GOT3 (cell line): ENCODE data around the gene SERPINE2.
"Not testable (repeated sequence)": the region's sequence is repeated elsewhere in the genome, so short reads cannot be mapped to it uniquely, and the experiment has no call there.

Experiments used
- DNase-seq: peaks from one replicate; lab custom pipeline; 2025; ENCODE audit warnings: mixed read lengths; lab: John Stamatoyannopoulos, UW

SERPINE2 gene

DNA sequence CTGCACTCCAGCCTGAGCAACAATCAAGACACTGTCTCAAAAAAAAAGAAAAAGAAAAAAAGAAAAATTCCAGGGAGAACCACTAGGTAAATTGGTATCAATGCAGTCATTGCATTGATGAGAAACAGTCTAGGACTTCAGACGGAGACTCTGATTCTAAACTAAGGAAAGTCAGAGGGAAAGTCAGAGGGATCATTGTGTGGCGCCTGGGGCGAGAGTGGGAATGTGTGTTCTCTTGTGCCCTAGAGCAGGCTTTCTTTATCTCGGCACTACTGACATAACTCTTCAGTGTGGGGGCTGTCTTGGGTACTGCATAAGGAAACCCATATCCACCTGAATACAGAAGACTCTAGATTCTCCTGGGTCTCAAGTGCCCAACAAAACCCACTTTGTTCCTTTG, 24.8 kb downstream of the SERPINE2 start:
- DNase-seq = no peak

DNA sequence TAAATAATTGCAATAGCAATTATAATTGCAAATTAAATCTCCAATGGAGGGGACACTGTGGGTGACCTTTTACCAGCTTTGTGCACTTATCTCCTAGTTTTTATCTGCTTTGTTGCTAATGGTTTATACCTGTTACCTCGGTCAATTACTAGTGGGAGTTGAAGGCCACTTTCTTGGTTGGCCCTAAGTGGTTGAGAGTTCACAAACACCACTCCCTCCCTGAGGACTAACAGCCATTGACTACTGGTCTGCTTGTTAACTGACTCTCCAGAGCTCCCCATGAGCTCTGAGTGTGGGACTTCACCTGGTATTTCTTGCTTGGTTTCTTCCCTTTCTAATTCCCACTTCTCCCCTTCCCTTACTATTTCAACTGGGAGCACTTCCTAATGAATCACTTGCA, 27.2 kb downstream of the SERPINE2 start:
- no peak for DNase-seq

DNA sequence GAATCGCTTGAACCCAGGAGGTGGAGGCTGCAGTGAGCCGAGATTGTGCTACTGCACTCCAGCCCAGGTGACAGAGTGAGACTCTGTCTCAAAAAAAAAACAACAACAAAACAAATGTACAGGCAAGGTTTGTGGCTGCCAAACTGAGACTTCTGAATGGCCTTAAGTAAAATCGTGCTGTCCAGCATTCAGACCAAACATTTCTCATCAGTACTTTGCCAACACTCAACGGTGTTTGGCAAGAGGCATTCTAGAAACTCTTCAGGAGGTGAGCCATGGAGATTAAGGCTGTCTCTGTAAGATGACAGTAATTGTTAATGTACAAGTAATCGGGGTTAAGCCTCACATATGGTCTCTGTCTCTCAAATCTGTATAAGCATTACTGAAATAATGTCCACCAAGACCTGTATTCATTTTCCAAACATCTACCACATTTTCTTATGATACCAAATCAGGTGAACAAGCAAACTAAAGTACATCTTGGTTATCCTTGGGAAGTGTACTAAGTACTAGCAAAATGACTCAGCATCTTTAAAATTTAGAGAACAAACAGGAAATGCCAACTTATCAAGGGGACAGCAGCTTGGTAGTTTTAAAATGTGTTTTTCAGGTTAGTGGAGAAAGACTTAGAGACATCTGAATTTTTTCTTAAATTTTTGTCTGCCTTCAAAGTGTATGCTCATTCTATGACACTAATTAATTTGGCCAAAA, 29.3 kb downstream of the SERPINE2 start:
- no peak for DNase-seq

DNA sequence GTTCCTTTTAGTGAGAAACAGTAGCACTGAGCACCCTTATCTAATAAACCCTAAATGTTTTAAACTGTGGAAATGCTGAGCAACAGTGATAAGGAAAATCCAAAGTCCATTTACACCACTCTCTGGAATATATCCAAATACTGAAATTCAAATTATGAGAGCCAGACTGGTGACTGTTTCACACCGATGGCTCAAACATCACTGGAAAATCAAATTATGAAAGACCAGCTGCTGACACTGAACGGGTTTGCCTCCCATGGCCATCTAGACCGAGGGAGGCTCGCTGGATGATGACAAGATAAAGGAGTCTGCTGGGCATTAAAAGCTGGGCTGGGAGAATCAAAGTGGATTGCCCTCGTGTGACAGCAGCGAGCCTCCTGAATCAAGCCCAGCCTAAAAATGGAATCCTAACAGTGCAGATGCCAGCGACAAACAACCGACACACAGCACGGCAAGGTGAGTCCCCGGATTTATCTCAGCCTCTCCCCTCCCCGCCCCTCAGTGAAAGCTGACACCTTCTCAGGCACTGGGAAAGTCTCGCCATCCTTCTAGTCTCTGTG, 30.3 kb downstream of the SERPINE2 start:
- DNase-seq = no peak

DNA sequence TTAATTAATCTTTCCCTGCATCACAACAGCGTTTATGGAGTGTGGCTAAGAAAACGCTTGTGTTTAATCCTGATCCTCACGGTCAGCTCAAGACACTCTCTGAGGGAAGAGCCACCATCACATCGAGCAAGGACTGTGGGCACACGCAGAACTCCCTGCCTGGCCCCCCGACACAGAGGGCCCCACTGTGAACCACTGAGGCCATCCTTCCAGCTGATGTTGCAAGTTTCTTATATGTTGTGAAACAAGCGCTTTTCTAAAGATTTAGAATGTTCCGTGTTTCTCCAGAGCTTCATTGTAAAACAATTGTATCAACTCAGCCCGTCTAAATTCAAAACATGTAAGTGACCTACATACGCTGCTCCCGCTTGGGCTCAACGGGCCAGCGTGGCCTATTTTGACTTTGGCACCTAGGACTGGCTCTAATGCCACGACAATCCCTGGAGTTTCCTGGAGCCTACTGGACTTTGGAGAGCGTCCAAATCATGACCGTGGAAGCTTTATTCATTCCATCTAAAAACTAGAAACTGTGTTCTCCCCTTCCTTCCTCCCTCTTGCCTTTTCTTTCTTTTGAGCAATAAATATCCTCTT, 34.9 kb downstream of the SERPINE2 start:
- no peak for DNase-seq

DNA sequence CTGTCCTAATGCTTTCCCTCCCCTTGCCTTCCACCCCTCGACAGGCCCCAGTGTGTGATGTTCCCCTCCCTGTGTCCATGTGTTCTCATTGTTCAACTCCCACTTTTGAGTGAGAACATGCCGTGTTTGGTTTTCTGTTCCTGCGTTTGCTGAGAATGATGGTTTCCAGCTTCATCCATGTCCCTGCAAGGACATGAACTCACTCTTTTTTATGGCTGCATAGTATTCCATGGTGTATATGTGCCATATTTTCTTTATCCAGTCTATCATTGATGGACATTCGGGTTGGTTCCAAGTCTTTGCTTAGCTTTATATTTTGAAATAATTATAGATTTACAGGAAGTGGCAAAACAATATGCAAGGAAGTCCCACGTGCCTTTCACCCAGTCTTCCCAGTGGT, 38.4 kb downstream of the SERPINE2 start:
- DNase-seq = not testable (repeated sequence)

DNA sequence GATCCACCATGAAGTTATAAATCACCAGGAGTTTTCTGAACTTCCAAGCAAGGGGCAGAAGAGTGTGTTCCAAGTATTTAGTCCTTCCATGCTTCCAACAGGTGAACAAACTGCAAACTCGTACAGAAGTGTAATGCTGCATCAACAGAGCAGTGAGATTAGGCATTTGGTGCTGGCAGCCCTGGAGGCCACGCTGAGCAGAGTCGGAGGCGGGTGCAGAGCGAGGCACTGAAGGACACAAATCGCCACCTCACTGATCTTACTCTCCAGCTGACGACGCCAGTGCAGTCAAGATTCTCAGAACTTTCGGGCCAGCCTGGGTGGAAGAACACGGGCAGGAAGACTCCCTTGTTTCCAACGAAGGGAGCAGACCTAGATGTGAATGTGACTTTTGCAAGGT, 39.2 kb downstream of the SERPINE2 start:
- no peak for DNase-seq

DNA sequence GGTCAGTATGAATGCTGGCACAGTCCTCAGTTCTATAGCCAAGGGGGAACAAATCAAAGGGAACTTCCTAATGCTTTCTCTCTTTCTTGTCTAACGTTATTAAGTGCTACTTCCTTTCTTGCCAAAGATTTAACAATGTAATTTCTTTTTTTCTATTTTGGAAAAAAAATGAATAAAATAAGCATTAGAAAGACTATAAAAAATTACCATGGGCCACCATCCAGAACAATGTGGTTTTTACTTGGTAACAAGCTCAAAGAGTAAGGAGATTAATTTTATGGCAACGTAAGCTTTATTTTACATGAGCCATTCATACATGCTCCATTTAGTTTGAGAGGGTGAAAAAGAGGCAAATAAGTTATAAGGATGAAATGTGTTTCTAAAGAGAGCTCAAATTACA, 40.1 kb downstream of the SERPINE2 start:
- DNase-seq = no peak

DNA sequence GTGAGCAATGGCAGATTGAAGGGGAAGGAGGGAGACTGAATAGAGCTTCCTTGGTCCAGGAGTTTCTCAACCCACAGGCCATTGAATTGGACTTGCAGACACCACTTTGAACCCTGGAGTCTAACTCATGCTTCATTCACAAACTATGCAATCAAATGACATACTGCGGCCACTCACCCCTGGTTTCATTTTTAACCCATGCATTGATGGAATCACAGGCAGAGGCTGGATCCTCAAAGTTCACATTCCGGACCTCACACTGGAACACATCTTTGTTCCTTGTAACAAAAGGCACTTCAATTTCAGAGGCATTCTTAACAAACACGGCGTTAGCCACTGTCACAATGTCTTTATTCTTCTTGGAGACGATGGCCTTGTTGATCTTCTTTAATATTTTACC, 41.1 kb downstream of the SERPINE2 start:
- no peak for DNase-seq

DNA sequence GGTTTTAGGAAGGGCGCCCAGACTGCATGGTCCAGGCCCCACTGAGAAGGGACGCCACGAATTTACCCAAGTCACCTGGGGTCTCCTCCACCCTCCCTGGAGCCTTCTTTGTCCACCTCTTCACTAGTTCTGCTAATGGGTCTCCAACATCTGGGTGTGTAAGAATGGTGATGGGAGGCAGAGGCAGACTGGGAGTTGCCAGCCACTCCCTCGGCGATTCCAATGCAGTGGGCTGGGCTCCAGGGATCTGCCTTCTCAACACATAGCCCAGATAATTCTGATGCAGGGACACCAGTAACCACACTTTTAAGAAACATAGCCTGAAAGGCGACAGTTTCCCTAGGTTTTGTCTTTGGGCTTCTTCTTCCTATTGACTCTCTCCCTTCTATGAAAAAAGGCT, 42.7 kb downstream of the SERPINE2 start:
- no peak for DNase-seq

DNA sequence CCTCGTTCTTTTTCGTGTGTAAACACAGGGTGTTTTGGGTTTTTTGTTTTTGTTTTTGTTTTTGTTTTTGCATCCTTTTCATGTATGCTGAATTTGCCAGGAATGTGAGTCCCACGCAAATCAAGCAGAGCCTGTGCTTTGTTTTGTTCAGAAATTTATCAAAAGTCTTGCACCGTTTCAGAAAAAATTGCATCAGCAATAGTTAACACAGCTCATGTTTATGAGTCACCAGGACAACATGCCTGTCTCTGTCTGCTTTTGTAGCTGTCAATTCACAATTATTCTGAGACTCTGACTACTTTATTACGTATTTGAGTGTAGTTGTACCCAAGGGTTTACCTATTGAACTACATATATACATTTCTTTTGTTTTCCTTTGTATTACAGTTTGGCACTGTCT, 43.5 kb downstream of the SERPINE2 start:
- DNase-seq = no peak

DNA sequence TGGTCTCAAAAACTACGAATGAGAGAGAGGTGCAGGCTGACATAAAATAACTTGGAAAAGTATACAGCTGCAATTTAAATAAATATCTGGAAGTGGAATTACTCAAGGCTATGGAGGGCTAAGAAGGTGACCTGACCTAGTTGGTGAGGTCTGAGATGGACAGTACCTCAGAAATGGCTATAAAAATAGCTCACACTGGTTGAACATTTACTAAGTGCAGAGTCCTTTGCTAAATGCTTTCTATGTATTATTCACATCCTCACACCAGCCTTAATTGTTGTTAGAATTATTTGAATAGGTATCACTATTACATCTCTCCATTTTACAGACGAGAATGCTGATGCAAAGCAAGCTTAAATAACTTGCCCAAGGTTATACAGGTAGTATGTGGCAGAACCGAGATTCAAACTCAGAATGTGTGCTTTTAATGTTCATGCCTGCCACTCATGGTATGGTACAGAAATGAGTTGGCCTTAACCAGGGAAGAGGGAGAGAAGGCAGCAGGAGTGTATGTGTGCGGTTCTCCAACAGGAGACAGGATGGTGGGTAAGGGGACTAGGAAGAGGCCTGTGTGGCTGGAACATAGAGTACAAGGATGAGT, 44.4 kb downstream of the SERPINE2 start:
- DNase-seq = no peak

DNA sequence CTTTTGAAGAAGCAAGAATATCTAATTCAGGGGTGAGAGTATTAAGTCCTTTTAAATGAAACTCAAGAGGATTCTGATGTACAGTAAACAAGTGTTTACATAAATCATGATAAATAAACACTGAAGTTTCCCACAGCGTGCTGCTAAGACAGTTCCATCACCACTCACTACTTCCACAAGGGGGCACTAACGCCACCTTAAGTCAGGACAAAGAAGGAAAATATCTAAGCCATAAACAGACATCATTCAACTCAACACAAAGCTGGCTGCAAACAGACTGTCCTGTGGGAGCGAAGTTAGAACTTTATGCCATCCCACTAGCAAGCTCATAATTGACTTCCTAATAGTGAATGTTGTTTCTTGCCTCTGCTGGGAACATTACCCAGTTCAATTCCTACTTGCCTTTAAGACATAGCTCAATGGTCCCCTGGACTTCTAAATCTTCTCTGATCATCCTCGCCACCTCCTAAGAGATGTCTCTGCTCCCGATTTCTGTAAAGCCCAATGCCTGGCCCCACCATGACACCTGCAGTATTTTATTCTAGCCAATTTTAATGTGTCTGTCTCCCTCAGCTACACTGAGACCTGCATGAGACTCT, 45.4 kb downstream of the SERPINE2 start:
- DNase-seq = no peak

DNA sequence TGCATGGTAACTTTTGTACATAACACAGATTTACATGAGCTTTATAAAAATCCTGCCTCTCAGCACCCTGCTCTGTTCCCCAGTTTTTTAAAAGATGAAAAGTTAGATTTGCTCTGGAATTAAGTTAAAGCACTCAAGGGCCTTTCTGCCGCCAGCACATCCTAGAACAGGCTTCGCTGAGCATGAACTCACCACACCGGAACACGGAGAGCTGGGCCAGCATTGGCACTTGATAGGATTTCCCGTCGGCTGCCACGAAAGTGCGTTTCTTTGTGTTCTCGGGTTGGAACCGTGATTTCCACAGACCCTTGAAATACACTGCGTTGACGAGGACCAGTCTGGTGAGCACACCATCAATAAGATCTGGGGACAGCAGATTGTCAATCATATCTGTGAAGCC, 47.5 kb downstream of the SERPINE2 start:
- no peak for DNase-seq

DNA sequence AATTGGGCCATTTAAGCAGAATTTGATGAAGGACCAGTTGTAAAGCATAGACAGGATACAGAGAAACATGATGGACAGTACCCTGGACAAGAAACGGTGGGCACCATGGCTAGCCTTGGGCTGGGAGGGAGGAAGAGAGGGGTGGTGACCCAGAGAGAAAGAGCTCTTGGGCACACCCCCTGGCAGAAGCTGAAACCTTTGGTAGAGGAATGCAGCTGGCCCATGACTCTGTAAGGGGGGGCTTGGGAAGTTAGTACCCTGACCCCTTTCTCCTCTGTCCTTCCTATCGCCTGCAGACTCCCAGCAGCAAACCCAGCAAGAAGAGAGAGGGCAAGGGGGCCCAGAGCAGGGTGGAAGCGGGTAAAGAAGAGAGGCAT, 49.2 kb downstream of the SERPINE2 start:
- no peak for DNase-seq

DNA sequence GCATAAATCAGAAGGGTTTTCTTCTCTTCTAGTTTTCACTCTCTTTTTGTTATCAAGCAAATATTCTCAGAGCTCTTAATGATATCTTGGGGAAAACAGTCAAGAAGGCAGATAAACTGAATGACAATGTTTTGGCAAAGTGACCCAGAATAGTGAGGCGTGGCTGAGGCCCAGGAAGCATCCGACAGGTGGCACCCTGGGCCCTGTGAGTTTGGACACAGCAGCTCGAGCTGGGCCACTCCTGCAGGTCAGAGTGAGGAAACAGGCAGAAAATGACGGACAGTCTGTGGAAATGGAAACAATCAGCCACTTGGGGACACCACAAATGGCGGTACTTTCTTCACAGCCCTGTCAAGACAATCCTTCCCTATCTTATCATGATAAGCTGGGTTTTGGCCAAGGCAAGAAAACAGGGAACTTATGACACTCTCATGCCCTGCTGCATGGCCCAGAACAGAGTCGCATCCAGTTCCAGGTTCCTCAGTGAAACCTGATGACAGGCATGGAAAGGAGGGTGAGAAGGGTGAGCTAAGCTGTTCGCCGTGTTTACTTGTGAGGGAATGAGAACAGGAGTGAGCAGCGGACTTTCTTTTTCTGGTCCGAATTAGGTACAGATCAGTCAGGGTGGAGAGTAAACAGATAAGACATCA, 49.8 kb downstream of the SERPINE2 start:
- DNase-seq = no peak

DNA sequence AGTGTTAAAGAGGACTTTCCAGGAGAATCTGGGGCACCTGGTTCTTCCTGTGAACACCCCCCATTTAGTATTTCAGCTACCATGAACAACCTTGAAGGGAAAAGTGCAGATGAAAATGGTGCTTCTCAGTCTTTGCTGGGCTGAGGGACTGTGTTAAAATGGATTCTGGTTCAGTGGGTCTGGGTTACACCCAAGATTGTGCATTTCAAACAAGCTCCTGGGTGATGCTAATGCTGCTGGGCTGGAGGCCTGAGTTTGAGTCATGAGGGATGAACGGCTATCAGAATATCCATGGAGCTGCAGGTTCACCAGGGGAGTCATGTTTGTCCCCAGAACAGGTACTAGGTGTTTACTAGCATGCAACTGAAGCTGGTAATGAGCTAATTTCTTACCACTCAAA, 57.8 kb downstream of the SERPINE2 start:
- no peak for DNase-seq

DNA sequence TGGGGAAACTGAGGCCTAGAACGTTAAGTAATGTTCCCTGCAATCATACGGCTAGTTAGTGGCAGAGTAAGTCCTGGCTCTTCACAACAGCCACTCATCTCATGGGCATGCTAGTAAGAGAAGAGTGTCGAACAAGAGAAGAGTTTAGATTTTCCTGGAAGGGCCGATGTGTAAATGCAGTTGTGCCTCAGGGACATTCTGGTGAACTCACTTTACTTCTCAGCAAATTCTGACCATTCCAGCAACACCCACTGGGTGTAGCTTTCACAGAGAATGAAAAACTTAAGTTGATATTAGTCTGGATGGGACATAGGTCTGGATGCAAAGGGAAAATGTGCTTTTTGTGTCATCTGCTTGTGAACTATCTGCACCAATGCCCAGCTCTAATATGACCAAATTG, 58.3 kb downstream of the SERPINE2 start:
- no peak for DNase-seq

DNA sequence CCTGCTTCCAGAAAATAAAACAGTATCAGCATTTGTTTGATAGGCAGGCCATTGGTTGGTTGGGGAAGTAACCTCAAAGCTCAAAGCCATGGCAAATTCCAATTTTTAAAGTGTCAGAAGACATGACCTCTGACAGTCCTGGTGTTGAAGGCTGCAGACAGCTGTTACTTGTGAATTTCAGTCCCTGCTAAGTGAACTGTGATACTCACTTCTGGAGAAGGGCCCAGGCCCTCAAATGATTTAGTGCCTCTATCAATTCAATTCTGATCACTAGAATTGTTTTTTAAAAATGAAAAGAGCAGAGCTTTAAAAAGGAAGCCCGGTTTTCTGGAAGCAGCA, 58.7 kb downstream of the SERPINE2 start:
- no peak for DNase-seq

DNA sequence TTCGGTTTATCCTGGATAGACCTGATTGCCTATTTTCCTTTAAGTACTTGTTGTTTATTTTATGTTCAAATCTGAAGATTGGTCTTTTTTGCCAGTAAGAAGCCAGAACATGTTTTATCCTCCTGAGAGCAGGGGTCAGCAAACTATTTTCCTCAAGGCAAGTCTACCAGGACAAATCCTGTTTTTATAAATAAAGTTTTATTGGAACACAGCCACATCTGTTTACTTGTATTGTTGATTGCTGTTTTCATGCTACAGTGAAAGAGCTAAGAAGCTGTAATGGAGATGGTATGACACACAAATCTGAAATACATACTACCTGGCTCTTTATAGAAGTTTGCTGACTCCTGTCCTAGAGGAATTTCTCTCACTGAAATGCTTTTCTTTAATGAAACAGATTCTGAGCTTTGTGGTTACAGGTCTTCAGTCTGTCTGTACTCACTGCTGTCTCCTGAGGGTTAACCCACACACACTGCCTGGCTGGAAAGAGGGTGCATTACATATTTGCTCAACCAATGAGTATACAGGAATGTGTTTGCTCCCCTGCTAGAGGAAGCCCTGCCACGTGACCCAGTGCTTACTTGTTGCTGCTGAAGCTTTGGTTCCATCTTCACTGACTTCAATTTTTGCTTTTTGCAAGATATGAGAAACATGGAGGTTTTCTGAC, 59.2 kb downstream of the SERPINE2 start:
- DNase-seq = no peak

DNA sequence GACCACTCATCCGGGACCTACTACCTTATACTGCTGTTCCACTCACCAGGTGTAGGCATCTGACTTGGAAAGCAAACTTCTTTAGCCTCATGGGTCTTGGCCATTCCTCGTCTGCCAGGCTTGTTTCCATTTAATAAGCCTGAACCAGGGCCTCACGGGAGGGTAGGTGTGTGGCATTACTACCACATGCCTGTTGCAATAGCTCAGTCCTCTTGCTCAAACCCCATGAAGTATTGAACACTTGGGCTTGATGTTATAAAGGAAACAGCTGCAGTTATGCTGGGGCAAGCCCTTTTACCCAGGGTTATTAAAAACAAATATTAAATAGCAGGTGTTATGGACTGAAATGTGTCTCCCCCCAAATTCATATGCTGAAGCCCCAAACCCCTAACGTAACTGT, 60.6 kb downstream of the SERPINE2 start:
- DNase-seq = no peak

DNA sequence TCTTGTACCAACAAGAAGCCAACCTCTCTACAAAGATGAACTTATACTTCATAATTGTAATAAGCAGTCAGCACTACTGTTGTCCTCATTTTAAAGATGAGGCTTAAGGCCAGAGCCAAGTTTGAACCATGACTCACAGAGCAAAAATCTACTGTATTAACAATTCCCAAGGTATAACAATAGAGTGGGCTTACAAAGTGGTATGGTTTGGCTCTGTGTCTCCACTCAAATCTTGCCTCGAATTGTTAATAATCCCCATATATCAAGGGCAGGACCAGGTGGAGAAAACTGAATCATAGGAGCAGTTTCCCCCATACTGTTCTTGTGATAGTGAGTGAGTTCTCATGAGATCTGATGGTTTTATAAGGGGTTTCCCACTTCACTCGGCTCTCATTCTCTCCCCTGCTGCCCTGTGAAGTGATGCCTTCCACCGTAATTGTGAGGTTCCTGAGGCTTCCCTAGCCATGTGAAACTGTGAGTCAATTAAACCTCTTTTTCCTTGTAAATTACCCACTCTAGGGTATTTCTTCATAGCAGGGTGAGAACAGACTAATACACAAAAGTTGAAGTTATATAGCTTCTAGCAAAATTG, 62.4 kb downstream of the SERPINE2 start:
- no peak for DNase-seq
